EH (cell line): Measurements from ENCODE around the gene SCRN1.
A peak's percentile ranks its signal among the peaks of the same experiment; 100 is the strongest.

Experiments used
- DNase-seq: peaks from one replicate; pipeline ENCODE4 v3.0.0-alpha.2; 2015; ENCODE audit warnings: low read depth

The SCRN1 gene

DNA sequence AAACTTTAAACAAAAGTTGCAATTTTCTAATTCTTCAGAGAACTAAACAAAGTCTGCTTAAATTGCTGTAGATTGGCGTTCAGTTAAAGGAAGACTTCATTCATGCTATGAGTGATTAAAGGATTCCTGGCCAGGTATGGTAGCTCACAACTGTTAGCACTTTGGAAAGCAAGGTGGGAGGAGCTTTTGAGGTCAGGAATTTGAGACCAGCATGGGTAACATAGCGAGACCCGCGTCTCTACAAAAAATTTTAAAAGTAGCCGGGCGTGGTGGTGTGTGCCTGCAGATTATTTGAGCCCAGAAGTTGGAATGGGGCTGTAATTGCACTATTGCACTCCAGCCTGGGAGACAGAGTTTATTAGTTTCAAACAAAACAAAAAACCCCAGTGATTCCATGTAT is 13.5 kb upstream of the SCRN1 start:
- DNase-seq = no peak

DNA sequence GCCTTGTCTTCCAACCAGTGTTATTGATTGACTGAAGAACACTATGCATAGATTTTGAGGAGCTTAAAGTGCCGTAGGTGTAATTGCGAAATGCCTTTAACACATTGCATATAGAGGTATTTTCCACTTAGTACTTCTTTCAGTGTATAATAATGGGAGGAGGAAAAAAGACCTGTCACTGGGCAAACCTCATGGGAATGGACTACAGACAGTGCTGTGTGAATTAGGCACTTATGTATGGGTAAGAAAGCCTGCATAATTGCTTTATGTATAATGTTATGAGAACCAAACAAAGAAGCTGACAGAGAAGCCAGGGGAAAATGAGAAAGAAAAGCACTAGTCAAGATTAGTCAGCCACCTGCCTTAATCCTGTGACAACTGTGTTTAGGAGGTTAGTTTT is 12.4 kb upstream of the SCRN1 start:
- no peak for DNase-seq

DNA sequence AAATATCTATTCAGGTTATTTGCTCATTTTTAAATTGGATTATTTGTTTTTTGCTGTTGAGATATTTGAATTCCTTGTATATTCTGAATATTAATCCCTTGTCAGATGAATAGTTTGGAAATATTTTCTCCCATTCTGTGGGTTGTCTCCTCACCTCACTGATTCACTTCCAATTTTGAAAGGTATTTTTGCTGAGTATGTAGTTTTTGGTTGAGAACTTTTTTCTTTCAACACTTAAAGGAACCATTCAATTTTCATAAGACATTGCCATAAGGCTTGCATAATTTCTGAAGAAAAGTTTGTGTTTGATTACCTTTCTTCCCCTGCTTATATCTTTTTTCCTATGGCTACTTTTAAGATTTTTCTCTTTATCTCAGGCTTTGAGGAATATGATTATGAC is 8.9 kb upstream of the SCRN1 start:
- no peak for DNase-seq

DNA sequence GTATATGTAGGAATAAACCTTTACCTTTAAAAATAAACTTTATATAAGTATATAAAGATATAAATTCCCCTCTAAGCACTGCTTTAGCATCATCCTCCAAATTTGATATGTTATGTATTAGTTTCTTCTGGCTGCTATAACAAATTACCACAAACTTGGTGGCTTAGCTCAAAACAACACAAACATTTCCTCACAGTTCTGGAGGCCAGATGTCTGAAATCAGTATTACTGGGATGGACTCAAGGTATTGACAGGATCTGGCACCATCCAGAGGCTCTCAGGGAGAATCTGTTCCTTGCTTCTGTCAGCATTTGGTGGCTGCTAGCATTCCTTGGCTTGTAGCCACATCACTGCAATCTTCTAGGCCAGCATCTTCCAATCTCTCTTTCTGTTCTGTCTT is 6.7 kb upstream of the SCRN1 start:
- DNase-seq = no peak

DNA sequence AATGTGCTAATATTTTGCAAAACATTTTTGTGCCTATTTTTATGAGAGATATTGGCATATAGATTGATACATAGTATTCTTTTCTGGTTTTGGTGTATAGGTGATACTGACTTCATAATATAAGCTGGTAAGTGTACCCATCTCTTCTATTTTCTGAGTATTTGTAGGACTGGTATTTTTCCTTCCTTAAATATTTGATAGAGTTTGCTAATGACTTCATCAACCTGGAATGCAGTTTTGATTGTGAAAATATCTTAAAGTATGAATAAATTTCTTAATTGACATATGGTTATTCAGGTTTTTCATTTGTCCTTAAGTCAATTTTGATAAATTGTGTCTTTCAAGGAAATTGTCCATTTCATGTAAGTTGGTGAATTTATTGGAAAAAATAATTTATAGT is 6.1 kb upstream of the SCRN1 start:
- DNase-seq = peak; percentile 24

DNA sequence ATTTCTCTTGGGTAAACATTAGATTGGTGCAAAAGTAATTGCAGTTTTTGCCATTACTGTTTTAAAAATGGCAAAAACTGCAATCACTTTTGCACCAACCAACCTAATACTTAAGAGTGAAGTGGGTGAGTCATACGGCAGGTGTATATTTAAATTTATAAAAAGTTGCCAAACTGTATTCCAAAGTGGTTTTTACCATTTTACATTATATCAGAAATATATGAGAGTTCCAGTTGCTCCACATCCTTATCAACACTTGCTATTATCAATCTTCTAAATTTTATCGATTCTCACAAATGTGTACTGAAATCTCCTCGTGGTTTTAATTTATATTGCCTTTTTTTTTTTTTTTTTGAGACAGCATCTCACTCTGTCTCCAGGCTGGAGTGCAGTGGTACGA is 3.5 kb upstream of the SCRN1 start:
- DNase-seq = no peak

DNA sequence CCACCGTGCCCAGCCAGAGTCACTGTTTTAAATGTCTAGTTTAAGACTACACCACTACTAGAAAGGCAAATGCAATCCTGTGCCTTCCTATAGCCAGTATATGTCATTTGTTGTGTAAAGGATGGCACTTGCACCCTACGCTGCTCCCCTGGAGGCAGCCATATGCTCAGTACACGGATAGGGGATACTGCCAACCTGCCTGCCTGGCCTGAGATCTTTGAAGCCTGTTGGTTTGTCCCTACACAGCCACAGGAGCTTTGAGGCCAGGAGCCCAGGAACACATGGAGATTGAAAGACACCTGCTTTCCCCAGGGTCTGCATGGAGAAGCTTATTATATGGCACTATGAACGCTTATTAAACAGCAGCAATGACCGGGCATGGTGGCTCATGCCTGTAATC is 2.3 kb upstream of the SCRN1 start:
- no peak for DNase-seq

DNA sequence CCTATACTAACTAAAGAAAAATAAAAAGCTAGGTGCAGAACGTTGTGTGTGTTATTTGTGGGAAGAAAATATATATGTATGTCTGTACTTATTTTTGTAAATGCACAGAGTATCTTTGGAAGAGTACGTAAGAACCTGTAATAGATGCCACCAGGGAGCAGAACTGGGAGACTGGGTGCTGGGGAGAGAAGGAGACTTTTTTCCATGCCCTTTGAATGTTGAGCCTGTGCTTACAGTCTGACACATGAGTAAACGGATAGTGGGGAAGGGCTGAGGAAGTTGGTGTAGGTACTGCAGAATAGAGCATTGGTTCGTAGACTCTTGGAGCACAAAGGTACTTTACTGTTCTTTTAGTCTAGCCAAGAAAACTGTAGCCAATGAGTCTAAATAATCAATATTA is 1.3 kb upstream of the SCRN1 start:
- DNase-seq = no peak

DNA sequence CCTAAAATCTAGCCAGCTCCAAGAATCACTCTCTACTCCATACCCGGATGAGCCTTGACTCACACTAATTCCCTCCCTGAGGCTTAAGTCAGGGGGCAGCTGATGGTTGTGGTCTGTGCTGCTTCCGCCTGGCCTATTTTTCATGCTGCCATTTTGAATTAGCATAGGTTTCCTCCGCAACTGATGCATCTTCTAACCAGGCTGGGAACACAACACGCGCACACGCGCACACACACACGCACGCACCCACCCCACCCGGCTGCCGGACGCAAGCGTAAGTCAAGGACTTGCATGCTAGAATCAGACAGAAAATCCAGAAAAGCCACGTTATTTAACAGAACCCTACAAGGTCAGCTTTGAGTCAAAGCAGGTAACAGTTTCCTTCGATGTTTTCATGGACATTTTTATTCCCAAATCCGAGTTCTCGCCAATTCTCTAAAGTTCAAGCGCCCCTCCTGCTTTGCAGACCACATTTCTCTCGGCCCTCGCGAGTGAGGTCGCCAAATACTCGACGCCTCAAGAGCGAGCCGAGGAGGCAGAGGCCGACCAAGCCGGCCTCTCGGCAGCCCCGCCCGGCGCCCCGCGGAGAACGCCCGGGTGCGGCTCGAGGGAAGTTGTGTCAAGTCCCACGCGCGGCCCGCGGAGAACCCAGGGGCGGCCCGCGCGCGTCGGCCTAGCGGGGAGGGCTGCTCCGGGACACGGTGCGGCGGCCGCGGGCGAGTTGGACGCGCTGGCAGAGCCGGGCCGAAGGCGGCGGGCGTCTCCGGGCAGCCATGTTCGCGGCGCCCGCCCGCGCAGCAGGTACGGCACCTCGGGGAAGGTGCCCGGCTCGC is 961 bp downstream of the SCRN1 start:
- peak; percentile 82 for DNase-seq

DNA sequence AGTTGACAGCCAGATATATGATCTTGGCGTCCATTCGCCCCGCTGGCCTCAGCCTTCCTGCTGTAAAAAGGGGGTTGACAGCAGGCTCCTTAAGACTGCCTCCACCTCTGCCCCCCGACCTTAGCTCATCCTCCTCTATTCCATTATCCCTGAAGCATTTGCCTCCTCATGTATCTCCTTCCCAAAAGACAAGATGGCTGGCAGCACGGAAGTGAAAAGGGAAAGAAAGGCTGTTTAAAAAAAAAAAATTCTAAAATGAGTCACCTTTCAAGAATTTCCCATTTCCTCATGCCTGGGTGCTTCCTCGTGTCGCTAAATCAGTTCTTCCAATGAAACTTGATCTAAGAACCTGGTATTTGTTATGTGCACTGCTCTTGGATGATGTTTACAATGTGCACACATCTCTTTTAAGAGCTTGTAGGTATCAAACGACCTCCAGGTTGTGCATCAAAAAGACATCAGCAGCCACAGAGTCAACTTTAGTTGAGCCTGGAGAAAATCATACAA is 1.7 kb downstream of the SCRN1 start:
- peak; percentile 89 for DNase-seq

DNA sequence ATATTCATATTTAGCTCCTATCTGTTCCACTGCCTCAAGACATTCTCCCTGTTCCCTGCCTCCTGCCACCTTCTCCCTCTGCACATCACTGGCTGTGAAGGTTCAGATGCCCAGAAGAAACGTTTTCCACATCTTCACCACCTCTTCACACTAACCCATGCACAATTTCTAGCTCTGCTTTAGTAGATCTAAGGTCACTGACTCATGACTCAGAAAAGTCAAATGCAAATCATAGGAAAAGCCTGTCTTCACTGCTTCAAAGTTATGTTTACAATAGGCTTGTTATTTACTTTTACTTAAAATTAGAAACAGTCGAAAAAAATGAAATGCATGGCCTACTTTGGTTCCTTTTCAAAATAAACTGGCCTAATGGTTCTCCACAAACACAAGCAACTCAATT is 2.5 kb downstream of the SCRN1 start:
- DNase-seq = peak; percentile 62

DNA sequence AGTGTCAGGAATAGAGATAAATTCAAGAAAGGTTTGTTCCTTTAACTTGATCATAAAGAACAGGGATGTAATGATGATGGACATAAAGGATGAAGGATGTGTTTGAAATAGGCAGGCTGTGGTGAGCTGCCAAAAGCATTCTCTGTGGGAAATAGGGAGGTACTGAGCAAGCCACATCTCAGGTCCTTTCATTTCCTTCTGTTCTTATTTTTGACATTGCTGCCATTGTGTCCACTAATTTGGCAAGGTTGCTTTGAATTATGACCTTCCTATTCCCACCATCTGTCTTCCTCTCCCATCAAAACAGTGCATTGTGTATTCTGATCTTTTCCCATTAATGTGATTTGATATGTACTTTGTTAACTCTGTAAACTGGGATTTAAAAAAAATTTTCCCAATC is 9.4 kb downstream of the SCRN1 start:
- DNase-seq = no peak

DNA sequence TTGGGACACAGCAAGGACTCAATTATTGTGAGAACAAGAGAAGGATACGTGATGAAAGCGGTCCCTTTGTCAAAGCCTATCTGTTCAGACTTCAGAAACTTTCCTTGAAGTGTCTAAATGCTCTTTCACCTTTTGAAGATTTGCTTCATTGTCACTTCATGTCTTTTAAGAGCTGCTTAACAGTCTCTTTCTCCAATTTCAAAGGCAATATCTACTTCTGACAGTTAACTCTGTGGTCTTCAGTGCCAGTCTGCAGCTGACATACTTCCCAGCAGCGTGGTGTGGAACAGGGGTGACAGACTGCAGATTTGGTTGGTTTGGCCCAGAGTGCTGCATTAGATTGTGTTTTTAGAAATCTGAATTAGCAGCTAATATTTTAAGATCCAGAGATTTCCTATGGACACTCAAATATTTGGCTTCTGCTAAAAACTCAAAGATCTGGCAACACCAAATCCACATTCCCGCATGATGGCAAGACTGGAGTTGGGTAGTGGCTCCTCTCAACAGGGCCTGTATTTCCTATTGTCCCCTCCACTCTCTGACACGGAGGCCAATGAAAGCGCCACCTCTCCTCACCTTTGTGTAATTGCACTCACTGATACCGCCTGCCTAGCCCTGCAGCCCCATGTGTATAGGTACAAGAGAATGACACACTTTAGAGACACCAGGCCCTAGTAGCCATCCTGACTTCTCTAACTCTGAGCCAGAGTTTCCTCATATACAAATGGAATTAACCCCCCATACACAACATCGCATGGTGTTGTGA is 11.5 kb downstream of the SCRN1 start:
- DNase-seq = no peak

DNA sequence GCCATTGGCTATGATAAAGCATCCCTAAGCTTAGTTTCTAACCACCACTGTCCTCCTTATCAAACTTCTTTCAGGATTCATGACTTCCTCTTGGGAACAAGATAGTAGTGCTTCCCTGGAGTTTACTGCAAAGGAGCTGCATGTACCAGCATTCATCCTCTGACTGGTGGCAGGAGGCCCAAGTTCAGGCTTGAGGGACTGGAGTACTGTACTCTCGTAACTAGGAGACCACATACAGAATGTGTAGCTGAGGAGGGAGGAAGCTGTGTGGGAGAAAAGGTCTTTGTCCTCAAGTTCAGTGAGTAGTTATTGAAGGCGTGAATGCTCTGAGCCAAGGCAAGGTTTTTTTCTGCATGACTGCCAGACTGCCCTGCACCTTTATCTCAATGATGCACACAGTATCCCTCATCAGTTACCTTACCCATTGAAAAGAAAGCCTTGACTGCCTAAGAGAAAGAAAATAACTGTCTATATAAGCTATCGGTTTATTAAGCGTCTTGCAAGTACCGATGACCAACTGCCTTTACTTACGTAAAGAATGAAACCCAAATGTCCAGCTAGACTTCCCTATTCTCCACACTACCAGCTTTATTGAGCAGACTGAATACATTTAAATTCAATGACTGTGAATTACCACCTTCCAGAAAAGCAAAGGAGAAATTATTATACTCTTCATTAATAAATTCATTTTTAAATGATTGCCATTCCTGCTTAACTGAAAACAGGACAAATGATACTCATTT is 12.8 kb downstream of the SCRN1 start:
- DNase-seq = no peak

DNA sequence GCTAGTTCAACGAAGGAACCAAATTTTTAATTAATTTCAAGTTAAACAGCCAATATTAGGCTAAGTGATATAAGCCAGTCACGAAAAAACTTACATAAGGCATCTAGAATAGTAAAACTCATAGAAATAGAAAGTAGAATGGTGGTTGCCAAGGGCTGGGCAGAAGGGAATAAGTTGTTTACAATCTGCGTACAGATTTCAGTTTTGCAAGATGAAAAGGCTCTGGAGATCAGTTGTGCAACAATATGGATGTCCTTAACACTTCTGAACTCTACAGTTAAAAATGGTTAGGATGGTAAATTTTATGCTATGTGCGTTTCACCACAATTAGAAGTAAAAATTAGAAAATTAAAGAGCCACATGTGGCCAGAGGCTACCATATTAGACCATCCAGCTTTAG is 13.3 kb downstream of the SCRN1 start:
- no peak for DNase-seq

DNA sequence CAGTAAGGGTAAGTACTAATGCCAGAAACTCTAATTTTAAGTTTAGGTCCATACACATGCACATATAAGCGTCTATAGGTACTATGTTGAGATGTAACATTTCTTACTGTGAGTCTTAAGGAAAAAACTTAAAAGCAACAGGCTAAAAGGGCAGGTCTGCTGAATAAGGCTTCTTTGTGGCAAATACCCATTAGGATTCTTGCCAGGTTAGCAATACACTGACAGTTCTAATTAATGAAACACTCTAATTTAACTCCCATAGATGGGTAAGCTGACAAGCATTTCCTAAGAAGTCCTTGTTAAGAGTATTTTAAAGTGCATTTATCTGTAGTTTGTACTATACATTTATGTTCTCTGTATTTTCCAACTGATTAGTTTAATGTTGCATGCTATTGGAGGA is 14.0 kb downstream of the SCRN1 start:
- DNase-seq = peak; percentile 13

DNA sequence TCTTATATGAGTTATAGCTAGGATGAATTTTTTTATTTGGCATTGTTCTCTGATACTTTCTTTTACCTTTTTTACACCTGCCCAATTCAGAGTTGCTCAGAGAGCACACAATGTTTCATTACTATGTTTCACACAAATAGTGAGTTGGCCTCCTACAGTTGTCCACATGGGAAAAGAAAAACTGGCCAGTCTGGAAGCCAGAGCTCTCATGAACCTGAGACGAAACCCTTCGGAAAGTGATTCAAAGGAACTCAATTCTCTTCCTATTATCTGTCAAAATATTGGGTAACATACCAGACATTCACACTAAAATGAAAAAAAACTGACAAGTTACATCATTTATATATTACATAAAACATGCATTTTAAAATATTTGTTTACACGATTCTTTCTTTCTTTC is 15.3 kb downstream of the SCRN1 start:
- DNase-seq = no peak

DNA sequence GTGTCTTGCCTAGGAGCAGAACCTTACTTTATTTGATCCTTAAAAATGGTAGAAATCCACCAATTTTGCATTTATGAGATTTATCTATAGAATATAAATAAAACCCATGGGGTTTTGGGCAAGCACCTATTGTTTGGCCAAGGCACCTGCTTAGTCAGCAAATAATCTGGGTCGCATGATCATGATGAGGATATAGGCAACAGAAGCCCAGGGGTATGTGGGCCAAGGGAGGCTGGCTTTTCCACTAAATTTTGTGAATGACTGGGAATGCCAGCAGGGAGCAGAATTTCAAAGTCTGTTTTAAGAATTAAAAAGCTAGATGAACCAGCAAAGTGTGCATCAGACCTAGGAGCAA is 17.3 kb downstream of the SCRN1 start:
- DNase-seq = no peak

DNA sequence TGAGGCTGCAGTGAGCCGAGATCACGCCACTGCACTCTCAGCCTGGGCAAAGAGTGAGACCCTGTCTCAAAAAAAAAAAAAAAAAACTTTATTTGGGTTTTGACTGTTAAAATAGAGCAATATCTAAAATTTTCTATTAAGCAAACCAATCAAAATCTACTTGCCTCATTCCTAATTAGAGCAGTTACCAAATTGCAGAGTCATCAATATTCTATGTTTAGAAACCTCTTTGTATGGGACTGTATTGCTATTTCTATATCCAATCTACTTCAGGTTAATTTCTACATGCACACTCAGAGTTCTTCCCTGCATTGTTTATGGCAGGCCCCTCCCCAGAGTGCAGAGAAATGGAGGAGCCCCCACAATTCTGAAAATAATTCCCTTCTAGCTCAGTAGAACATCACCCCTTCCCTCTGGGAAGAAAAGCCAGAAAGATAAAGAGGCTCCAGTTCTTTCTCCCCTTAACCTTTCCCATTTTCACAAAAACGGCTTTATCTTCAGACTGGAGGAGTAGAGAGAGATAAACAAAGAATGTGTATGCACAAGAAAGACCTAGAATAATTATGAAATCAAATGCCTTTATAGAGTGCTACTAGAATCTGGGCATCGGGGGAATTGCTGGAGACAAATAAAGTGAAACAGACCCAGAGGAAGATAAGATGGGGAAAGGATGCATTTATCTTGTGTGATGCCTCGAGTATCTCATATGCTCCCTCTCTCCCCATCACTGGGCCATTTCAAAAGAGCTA is 17.9 kb downstream of the SCRN1 start:
- DNase-seq = no peak

DNA sequence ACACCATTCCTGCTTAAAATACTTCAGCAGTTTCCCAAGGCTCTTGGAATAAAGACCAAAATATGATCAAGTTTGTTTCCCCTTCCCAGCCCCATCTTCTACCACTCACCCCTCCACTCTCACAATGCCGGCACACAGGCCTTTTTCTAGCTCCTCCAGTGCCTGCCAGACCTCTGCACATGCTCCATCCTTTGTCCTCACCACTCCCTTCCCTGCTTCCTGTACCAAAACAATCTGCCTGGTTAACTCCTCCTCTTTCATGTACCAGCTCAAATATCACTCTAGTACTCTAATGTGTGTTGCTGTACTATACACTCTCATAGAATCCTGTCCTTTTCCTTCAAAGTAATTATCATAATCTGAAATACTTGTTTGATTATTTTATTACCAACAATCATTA is 19.4 kb downstream of the SCRN1 start:
- DNase-seq = peak; percentile 10

DNA sequence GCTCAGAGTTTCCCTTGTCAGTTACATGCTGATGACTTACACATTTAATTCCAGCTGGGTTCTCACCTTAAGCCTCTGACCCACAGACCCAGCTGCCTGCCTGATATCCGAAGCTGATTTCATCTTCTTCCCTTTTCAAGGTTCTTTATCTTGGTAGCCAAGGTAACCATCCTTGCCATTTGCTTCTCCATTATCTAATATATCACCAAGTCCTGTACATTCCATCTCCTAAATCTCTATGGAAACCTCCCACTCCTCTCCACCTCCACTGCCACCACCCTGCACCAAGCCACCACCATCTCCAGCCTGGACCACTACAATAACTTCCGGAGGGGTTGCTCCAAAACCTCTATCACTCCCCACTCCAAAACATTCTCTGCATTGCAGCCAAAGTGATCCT is 19.9 kb downstream of the SCRN1 start:
- DNase-seq = no peak
